ENCODE measurements around the gene TROAP.

TROAP gene

GRCh38 chr12:49325606-49326005, 2.6 kb downstream of the TROAP start:
- H3K9me3 ChIP-seq (ENCODE audit: control insufficient read depth, insufficient read depth, low read depth, low read length): no peaks in the 10 kb centered on the region
- ChIA-PET POLR2A (interaction anchor here (1.2 kb wide), 2 partner anchors 9 to 41 kb away, joined by 3 to 5 read pairs; partner anchors contain the start of gene SPATS2), CTCF (interaction anchor here (0.7 to 2.2 kb wide), 7 partner anchors 12 to 44 kb away, joined by 3 to 14 read pairs (median 5); no protein-coding TSS in a partner anchor)
- peaks cover 36 to 65% of the 10 kb centered on the region in 2 experiments for H3K36me3 ChIP-seq (ENCODE audit: control insufficient read depth in 2 of 2, insufficient read depth in 1 of 2, low read length in 2 of 2)
- no peak overlapping the region for H3K4me3 ChIP-seq (ENCODE audit: low read depth, low read length)
- H3K4me1 ChIP-seq (ENCODE audit: control insufficient read depth, insufficient read depth, low read length): peaks cover 4% of the 10 kb centered on the region; the same call in 1 of the 2 replicates
- TF ChIP-seq YY1 (tag by site-specific recombination; IDR thresholded peaks at IDR 0.05) (no peak), GLIS2 (tag by site-specific recombination; IDR thresholded peaks at IDR 0.05) (peak; percentile 32; the same call in 1 of the 2 replicates)
- no peak overlapping the region for H3K27ac ChIP-seq (ENCODE audit: extremely low read depth, low read depth, low read length)

DNA sequence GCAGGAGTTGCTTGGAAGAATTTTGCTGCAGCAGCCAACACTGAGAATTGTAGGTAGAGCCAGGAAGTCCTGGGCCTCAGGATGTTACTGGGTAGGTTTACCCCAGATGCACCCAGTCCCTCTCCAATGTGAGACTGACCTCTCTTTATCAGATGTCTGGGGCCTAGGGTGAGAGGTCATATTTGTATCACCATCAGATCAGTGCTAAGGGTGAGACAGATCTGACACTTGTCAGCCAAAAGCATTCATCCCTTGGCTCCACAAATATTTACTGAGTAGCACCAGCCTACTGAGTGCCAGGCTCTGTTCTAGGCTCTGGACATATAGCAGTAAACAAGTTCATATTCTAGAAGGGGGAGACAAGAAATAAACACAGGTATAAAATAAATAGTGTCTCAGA, 4.3 kb downstream of the TROAP start:
- TF ChIP-seq ZNF114 (tag by site-specific recombination; IDR thresholded peaks at IDR 0.05) (no peak), MZF1 (tag by site-specific recombination; IDR thresholded peaks at IDR 0.05; ENCODE audit: borderline replicate concordance) (no peak), OSR2 (tag by site-specific recombination; IDR thresholded peaks at IDR 0.05) (no peak), KLF7 (tag by site-specific recombination; IDR thresholded peaks at IDR 0.05; ENCODE audit: borderline replicate concordance) (no peak), ZFP3 (tag by site-specific recombination; IDR thresholded peaks at IDR 0.05; ENCODE audit: low read depth) (no peak), ZNF544 (tag by site-specific recombination; IDR thresholded peaks at IDR 0.05) (no peak), ZNF776 (tag by site-specific recombination; IDR thresholded peaks at IDR 0.05; ENCODE audit: borderline replicate concordance) (no peak), ZSCAN23 (tag by site-specific recombination; IDR thresholded peaks at IDR 0.05) (no peak), TRIM28 (IDR thresholded peaks at IDR 0.05; ENCODE audit: borderline replicate concordance, low read length) (no peak), BCL11B (tag by site-specific recombination; IDR thresholded peaks at IDR 0.05; ENCODE audit: low read depth) (no peak), ZNF768 (tag by site-specific recombination; IDR thresholded peaks at IDR 0.05) (no peak), ZNF221 (tag by site-specific recombination; IDR thresholded peaks at IDR 0.05; ENCODE audit: borderline replicate concordance) (no peak), FEZF1 (tag by site-specific recombination; IDR thresholded peaks at IDR 0.05) (no peak)
- TF ChIP-seq, protein P1, sequence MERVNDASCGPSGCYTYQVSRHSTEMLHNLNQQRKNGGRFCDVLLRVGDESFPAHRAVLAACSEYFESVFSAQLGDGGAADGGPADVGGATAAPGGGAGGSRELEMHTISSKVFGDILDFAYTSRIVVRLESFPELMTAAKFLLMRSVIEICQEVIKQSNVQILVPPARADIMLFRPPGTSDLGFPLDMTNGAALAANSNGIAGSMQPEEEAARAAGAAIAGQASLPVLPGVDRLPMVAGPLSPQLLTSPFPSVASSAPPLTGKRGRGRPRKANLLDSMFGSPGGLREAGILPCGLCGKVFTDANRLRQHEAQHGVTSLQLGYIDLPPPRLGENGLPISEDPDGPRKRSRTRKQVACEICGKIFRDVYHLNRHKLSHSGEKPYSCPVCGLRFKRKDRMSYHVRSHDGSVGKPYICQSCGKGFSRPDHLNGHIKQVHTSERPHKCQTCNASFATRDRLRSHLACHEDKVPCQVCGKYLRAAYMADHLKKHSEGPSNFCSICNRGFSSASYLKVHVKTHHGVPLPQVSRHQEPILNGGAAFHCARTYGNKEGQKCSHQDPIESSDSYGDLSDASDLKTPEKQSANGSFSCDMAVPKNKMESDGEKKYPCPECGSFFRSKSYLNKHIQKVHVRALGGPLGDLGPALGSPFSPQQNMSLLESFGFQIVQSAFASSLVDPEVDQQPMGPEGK (tag by site-specific recombination; IDR thresholded peaks at IDR 0.05): no peak
- Histone ChIP-seq H3K27ac (ENCODE audit: extremely low read depth, low read depth, low read length) (no peak overlapping the region), H3K4me3 (ENCODE audit: low read depth, low read length) (no peak overlapping the region), H3K4me1 (ENCODE audit: control insufficient read depth, insufficient read depth, low read length) (peaks cover 9% of the 10 kb centered on the region; the same call in 1 of the 2 replicates), H3K9me3 (ENCODE audit: control insufficient read depth, insufficient read depth, low read depth, low read length) (no peaks in the 10 kb centered on the region), H3K36me3 (ENCODE audit: control insufficient read depth in 2 of 2, insufficient read depth in 1 of 2, low read length in 2 of 2) (peaks cover 36 to 82% of the 10 kb centered on the region in 2 experiments)
- ChIA-PET POLR2A (interaction anchor here (1.3 kb wide), 1 partner anchor 20 kb away, joined by 4 read pairs; the partner anchor contains the start of gene DNAJC22), CTCF (interaction anchor here (2.2 kb wide), 1 partner anchor 15 kb away, joined by 9 read pairs; no protein-coding TSS in a partner anchor)

DNA sequence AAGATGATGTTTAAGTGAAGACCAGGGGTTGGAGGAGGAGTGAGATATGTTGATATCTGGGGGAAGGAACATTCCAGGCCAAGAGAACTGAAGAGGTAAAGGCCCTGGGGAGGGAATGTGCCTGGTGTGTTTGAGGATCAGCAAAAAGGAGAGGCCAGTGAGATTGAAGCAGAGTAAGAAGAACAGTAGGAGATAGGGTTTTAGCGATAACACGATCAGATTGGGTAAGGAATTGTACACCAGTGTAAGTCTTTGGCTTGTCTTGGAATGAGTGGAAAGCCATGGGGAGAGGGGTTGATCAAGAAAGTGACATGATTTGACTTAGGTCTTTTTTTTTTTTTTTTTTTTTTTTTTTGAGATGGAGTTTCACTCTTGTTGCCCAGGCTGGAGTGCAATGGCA, 4.8 kb downstream of the TROAP start:
- peaks cover 36 to 82% of the 10 kb centered on the region in 2 experiments for H3K36me3 ChIP-seq (ENCODE audit: control insufficient read depth in 2 of 2, insufficient read depth in 1 of 2, low read length in 2 of 2)
- ChIA-PET POLR2A (no interaction called here), CTCF (interaction anchor here (0.6 to 1.0 kb wide), 3 partner anchors 9 to 31 kb away, joined by 3 to 4 read pairs (median 4); partner anchors contain the start of gene C1QL4)
- no peaks in the 10 kb centered on the region for H3K9me3 ChIP-seq (ENCODE audit: control insufficient read depth, insufficient read depth, low read depth, low read length)
- no peak overlapping the region for H3K4me3 ChIP-seq (ENCODE audit: low read depth, low read length)
- TF ChIP-seq ZNF335 (tag by site-specific recombination; conservative IDR thresholded peaks at IDR 0.05) (no peak), PRDM1 (tag by site-specific recombination; IDR thresholded peaks at IDR 0.05) (0 out of 2 replicates have a peak, but pooled peaks have one; percentile 52), ZNF600 (tag by site-specific recombination; IDR thresholded peaks at IDR 0.05) (peak; percentile 57; the same call in 1 of the 2 replicates), KLF16 (tag by site-specific recombination; IDR thresholded peaks at IDR 0.05) (no peak), SALL2 (tag by site-specific recombination; IDR thresholded peaks at IDR 0.05; ENCODE audit: borderline replicate concordance) (no peak)
- TF ChIP-seq, protein P2, sequence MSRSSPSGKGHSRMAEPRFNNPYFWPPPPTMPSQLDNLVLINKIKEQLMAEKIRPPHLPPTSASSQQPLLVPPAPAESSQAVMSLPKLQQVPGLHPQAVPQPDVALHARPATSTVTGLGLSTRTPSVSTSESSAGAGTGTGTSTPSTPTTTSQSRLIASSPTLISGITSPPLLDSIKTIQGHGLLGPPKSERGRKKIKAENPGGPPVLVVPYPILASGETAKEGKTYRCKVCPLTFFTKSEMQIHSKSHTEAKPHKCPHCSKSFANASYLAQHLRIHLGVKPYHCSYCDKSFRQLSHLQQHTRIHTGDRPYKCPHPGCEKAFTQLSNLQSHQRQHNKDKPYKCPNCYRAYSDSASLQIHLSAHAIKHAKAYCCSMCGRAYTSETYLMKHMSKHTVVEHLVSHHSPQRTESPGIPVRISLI (tag by site-specific recombination; IDR thresholded peaks at IDR 0.05): 0 out of 2 replicates have a peak, but pooled peaks have one; percentile 19
- H3K27ac ChIP-seq (ENCODE audit: extremely low read depth, low read depth, low read length): no peak overlapping the region
- H3K4me1 ChIP-seq (ENCODE audit: control insufficient read depth, insufficient read depth, low read length): peaks cover 9% of the 10 kb centered on the region; the same call in 1 of the 2 replicates

Data from HEK293 (cell line).